GM12874 (cell line): ENCODE results near the gene ARHGEF38.

ENCODE experiments used
- CTCF ChIP-seq: IDR thresholded peaks from 2 replicates; pipeline ENCODE4 v1.5.1; 2011; ENCODE audit warnings: low read depth, mild to moderate bottlenecking, control low read depth, low read length, moderate library complexity; ENCODE audit not compliant: insufficient read depth

Gene ARHGEF38

DNA sequence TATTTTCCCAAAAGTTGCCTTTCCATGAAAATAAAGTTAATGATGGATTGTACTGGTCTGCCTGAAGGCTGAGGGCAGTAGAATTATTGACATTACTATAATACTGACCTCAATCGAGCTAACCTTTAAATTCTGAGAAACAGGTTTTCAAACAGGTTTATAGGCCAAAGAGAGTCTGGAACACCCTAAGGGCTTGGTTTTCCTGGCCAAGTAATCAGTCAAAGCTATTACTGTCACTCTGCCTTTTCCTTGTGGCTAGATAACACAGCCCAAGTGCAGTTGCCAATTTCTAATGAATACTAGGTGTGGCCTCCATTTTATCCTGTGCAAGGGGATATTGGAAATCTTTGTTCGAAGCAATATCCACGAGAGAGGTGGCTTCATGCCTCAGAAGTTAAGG is 80.8 kb downstream of the ARHGEF38 start:
- no peak for TF ChIP-seq CTCF

GRCh38 chr4:105634402-105635080 is 82.1 kb downstream of the ARHGEF38 start:
- TF ChIP-seq CTCF: no peak

GRCh38 chr4:105637408-105638176 is 85.2 kb downstream of the ARHGEF38 start:
- TF ChIP-seq CTCF: no peak

GRCh38 chr4:105641845-105642244 is 89.4 kb downstream of the ARHGEF38 start:
- no peak for TF ChIP-seq CTCF

- TF ChIP-seq CTCF: no peak
These were observed 91.8 kb downstream of the ARHGEF38 start for GRCh38 chr4:105644257-105644656.

DNA sequence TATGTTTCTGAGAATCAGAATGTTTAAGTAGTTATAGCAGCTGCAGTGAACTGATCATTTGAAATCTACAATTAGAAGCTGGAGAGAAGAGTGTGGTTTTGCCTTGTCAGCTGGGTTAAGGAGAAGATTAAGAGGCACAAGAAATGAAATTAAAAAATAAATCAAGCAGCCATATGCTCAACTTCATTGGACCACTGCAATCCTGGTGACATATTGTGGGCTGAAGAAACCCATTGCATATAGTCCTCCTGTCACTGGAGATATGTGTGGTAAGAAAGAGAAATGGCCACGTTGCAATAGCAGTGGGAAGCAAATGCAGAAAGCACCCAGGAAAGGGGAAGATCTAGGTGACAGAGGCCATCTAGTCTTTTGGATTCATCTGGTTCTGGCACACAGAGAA is 93.0 kb downstream of the ARHGEF38 start:
- no peak for TF ChIP-seq CTCF

GRCh38 chr4:105650190-105650589 is 97.8 kb downstream of the ARHGEF38 start:
- TF ChIP-seq CTCF: no peak
